C4-2B (cell line): ENCODE results near the gene RGS17.

Source experiments
- ZFX ChIP-seq: fragments of 450-650 bp; IDR thresholded peaks from 2 replicates; pipeline ENCODE4 v1.6.1; 2017
- TF ChIP-seq, protein P1 (sequence below): fragments of 450-650 bp; conservative IDR thresholded peaks from 2 replicates; pipeline ENCODE4 v1.5.1; 2017; ENCODE audit warnings: mild to moderate bottlenecking

- TF ChIP-seq, protein P1, sequence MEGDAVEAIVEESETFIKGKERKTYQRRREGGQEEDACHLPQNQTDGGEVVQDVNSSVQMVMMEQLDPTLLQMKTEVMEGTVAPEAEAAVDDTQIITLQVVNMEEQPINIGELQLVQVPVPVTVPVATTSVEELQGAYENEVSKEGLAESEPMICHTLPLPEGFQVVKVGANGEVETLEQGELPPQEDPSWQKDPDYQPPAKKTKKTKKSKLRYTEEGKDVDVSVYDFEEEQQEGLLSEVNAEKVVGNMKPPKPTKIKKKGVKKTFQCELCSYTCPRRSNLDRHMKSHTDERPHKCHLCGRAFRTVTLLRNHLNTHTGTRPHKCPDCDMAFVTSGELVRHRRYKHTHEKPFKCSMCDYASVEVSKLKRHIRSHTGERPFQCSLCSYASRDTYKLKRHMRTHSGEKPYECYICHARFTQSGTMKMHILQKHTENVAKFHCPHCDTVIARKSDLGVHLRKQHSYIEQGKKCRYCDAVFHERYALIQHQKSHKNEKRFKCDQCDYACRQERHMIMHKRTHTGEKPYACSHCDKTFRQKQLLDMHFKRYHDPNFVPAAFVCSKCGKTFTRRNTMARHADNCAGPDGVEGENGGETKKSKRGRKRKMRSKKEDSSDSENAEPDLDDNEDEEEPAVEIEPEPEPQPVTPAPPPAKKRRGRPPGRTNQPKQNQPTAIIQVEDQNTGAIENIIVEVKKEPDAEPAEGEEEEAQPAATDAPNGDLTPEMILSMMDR = no peak
- TF ChIP-seq ZFX = no peak
Observed at GRCh38 chr6:152982904-152983636, 148.0 kb downstream of the RGS17 start, which contains the start of gene FBXO5.
